Measurements from ENCODE around the gene GLT1D1.

The GLT1D1 gene

GRCh38 chr12:128983371-128983770 is 130.1 kb downstream of the GLT1D1 start:
- DNase-seq (ENCODE audit: low read depth) = no peak
- TF ChIP-seq CTCF (IDR thresholded peaks at IDR 0.05; ENCODE audit: insufficient read depth, low read depth, low read length, missing control alignments) = no peak
- no peak overlapping the region for H3K4me3 ChIP-seq (ENCODE audit: low read length)

GRCh38 chr12:128986957-128987356 is 133.7 kb downstream of the GLT1D1 start:
- DNase-seq (ENCODE audit: low read depth) = no peak
- no peak overlapping the region for H3K4me3 ChIP-seq (ENCODE audit: low read length)
- TF ChIP-seq CTCF (IDR thresholded peaks at IDR 0.05; ENCODE audit: insufficient read depth, low read depth, low read length, missing control alignments) = no peak

- DNase-seq (ENCODE audit: low read depth) = no peak
- no peak for TF ChIP-seq CTCF (IDR thresholded peaks at IDR 0.05; ENCODE audit: insufficient read depth, low read depth, low read length, missing control alignments)
- no peak overlapping the region for H3K4me3 ChIP-seq (ENCODE audit: low read length)
These were observed 136.0 kb downstream of the GLT1D1 start for GRCh38 chr12:128989287-128989686.

DNA sequence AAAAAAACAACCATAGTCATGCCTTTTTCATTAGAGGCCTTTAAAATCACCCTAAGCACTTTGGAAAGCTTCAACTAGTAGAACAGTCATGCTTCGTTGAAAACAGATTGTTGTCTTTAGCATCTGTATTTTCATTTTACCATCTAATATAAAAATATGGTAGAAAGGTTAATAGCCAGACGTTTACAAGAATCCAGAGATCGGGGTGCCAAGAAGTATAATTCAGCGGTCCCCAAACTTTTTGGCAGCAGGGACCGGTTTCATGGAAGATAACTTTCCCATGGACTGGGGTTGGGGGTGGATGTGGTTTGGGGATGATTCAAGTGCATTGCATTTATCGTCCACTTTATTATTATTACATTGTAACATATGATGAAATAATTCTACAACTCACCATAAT is 138.4 kb downstream of the GLT1D1 start:
- TF ChIP-seq CTCF (IDR thresholded peaks at IDR 0.05; ENCODE audit: insufficient read depth, low read depth, low read length, missing control alignments) = no peak
- no peak overlapping the region for H3K4me3 ChIP-seq (ENCODE audit: low read length)
- DNase-seq (ENCODE audit: low read depth) = no peak

- no peak for TF ChIP-seq CTCF (IDR thresholded peaks at IDR 0.05; ENCODE audit: insufficient read depth, low read depth, low read length, missing control alignments)
- DNase-seq (ENCODE audit: low read depth) = no peak
These were observed 138.8 kb downstream of the GLT1D1 start for GRCh38 chr12:128992116-128992515.

DNA sequence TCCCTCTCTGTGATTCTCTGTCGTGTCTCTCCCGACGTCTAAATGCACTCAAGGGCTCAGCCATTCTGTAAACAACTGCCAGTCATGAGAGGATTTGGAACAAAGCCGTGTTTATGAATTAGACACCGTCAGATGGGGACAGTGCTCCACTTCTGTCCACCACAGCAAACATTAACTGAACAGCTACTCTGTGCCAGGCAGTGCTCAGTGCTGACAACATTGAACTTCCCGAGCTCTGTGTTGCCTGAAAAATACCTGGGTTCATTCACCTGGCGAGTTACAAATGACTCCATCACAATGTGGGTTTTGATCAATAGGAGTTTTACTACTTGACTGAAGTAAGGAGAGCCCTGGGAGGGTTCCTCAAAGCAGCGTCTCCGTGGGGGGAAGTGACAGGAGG is 139.3 kb downstream of the GLT1D1 start:
- no peak overlapping the region for H3K4me3 ChIP-seq (ENCODE audit: low read length)
- no peak for DNase-seq (ENCODE audit: low read depth)
- TF ChIP-seq CTCF (IDR thresholded peaks at IDR 0.05; ENCODE audit: insufficient read depth, low read depth, low read length, missing control alignments) = no peak

More at GRCh38 chr12:128992116-128992515, 138.8 kb downstream of the GLT1D1 start:
- H3K4me3 ChIP-seq (ENCODE audit: low read length) = no peak overlapping the region

- H3K4me3 ChIP-seq (ENCODE audit: low read length) = no peak overlapping the region
- TF ChIP-seq CTCF (IDR thresholded peaks at IDR 0.05; ENCODE audit: insufficient read depth, low read depth, low read length, missing control alignments) = no peak
- DNase-seq (ENCODE audit: low read depth) = no peak
These were observed 141.6 kb downstream of the GLT1D1 start for GRCh38 chr12:128994856-128995255.
